Keratinocyte (primary cell): Measurements from ENCODE around the gene CHCHD6. TPM values are rescaled to one million over a fixed set of nuclear protein-coding genes. Genes with fewer than 3 reads are reported as not detected.

Experiments used
- DNase-seq: peaks from one replicate; pipeline ENCODE4 v3.0.0-alpha.2; 2011; ENCODE audit warnings: low read depth, missing footprints, low spot score
- FAIRE-seq: peaks from 2 replicates; lab custom pipeline; 2011; peaks lifted over from hg19 to GRCh38; lab: Jason Lieb, UNC
- H2AFZ ChIP-seq: 2 replicates; pipeline ENCODE4 v1.6.0; 2012; ENCODE audit warnings: low read length, control low read depth, inconsistent platforms; ENCODE audit not compliant: control insufficient read depth
- H3K27ac ChIP-seq: 2 replicates; pipeline ENCODE4 v1.5.1; 2011; ENCODE audit warnings: low read length; ENCODE audit not compliant: control insufficient read depth, insufficient read depth
- H3K27me3 ChIP-seq: 3 replicates; pipeline ENCODE4 v1.6.0; 2011; ENCODE audit warnings: low read length; ENCODE audit not compliant: control insufficient read depth, insufficient read depth; ENCODE audit errors: extremely low read depth
- H3K36me3 ChIP-seq, 2 experiments: 2 replicates in 1 of 2; 3 replicates in 1 of 2; pipeline ENCODE4 v1.5.1; 2011; ENCODE audit warnings: low read length in 2 of 2, mild to moderate bottlenecking in 1 of 2; ENCODE audit not compliant: control insufficient read depth in 2 of 2, insufficient read depth in 2 of 2; ENCODE audit errors: extremely low read depth in 1 of 2
- H3K4me1 ChIP-seq: 3 replicates; pipeline ENCODE4 v1.5.1; 2011; ENCODE audit warnings: low read length; ENCODE audit not compliant: control insufficient read depth, insufficient read depth; ENCODE audit errors: extremely low read depth
- H3K4me2 ChIP-seq: 3 replicates; pipeline ENCODE4 v1.6.0; 2011; ENCODE audit warnings: low read depth, low read length; ENCODE audit not compliant: control insufficient read depth, insufficient read depth; ENCODE audit errors: extremely low read depth
- H3K4me3 ChIP-seq, 3 experiments: fragments of 200-600 bp in 1 of 3; sonication (generic) in 1 of 3; 2 replicates in 2 of 3; 3 replicates in 1 of 3; pipeline ENCODE4 v1.5.1; 2011 to 2016; ENCODE audit warnings: low read length in 3 of 3, mild to moderate bottlenecking in 3 of 3, control low read depth in 2 of 3, inconsistent platforms in 1 of 3, low read depth in 1 of 3, mixed read lengths in 1 of 3, mixed run types in 1 of 3, moderate library complexity in 1 of 3; ENCODE audit not compliant: control insufficient read depth in 2 of 3, insufficient read depth in 2 of 3; ENCODE audit errors: extremely low read depth in 1 of 3
- H3K79me2 ChIP-seq: 2 replicates; pipeline ENCODE4 v1.6.0; 2012; ENCODE audit warnings: low read length; ENCODE audit not compliant: control insufficient read depth, insufficient read depth
- H3K9ac ChIP-seq: 3 replicates; pipeline ENCODE4 v1.6.0; 2011; ENCODE audit warnings: low read length; ENCODE audit not compliant: control insufficient read depth, insufficient read depth; ENCODE audit errors: extremely low read depth
- H3K9me1 ChIP-seq: 3 replicates; pipeline ENCODE4 v1.6.0; 2011; ENCODE audit warnings: low read length; ENCODE audit not compliant: control insufficient read depth, insufficient read depth; ENCODE audit errors: extremely low read depth
- H3K9me3 ChIP-seq: 2 replicates; pipeline ENCODE4 v1.5.1; 2012; ENCODE audit warnings: low read depth, low read length; ENCODE audit not compliant: control insufficient read depth
- H4K20me1 ChIP-seq: 3 replicates; pipeline ENCODE4 v1.6.0; 2011; ENCODE audit warnings: low read length; ENCODE audit not compliant: control insufficient read depth, insufficient read depth; ENCODE audit errors: extremely low read depth
- EZH2 ChIP-seq: IDR thresholded peaks from one replicate; pipeline ENCODE4 v1.6.1; 2012; ENCODE audit warnings: inconsistent platforms, mild to moderate bottlenecking, low read length, moderate library complexity
- dilution Hi-C: fragments of 300-500 bp; cut with MboI; formaldehyde crosslinking; loops from one replicate; pipeline ENCODE4 v1.7.0; 2020; ENCODE audit warnings: low sequenced_read_pairs; ENCODE audit not compliant: extremely low pct_ligation_motif_present
- polyA plus RNA-seq, 5 experiments: library from polyadenylated mRNA; depleted of rRNA in 3 of 5; stranded (reverse) in 3 of 5; stranded (forward) in 1 of 5; unstranded in 1 of 5; fragments of >200 nt; gene quantifications; 1 replicate in 1 of 5; 2 replicates in 3 of 5; 3 replicates in 1 of 5; pipeline versions ENCODE4 v1.2.1 to v1.2.3, GENCODE V29; 2011 to 2012; ENCODE audit warnings: missing spikeins in 2 of 5, low read depth in 1 of 5, low replicate concordance in 1 of 5
- TF ChIP-seq, protein P1 (sequence below), 3 experiments: IDR thresholded peaks in 1 of 3; conservative IDR thresholded peaks in 1 of 3; optimal IDR thresholded peaks in 1 of 3; 2 replicates in 2 of 3; 3 replicates in 1 of 3; pipeline versions ENCODE3 to v1.5.1; 2011; ENCODE audit warnings: low read length in 3 of 3, mild to moderate bottlenecking in 3 of 3, moderate library complexity in 2 of 3, control low read depth in 1 of 3, inconsistent platforms in 1 of 3; ENCODE audit not compliant: insufficient read depth in 2 of 3; ENCODE audit errors: extremely low read depth in 1 of 3

CHCHD6 gene
- polyA plus RNA-seq, 1 donor (not counting 4 experiments of a cell fraction or from before 2014, with no cell fraction given), result 21.7 TPM

DNA sequence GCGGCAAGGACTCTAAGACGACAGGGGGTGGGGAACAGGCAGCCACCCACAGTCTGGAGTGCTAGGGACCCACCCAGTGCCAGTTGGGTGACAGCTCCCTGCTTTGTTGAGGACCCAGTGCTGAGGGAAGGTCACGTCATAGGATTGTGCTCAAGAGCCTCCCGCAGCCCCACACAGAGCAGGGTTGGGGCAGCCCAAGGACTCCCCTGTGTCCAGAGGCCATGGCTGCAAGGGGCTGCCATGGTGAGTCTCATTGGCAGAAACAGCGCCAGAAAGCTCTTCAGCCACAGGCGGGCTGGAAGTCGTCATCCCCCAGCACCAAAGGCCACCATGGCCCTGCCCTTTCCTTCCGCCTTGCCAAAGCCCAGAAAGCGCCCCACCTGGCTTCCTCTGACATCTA lies 241.9 kb downstream of the CHCHD6 start:
- Histone ChIP-seq H3K4me1 (no peaks in the 10 kb centered on the region), H3K9me1 (peaks cover 2% of the 10 kb centered on the region), H3K79me2 (no peaks in the 10 kb centered on the region), H3K27me3 (no peaks in the 10 kb centered on the region), H3K9ac (no peak overlapping the region), H3K9me3 (no peaks in the 10 kb centered on the region), H3K4me3 (no peak overlapping the region), H3K36me3 (peaks cover 0 to 7% of the 10 kb centered on the region in 2 experiments), H2AFZ (no peak overlapping the region), H3K4me2 (no peak overlapping the region), H4K20me1 (no peaks in the 10 kb centered on the region), H3K27ac (no peak overlapping the region)
- FAIRE-seq (no peak), DNase-seq (no peak)
- dilution Hi-C loops, result no loop called here
- TF ChIP-seq EZH2, result no peak
- TF ChIP-seq, protein P1, sequence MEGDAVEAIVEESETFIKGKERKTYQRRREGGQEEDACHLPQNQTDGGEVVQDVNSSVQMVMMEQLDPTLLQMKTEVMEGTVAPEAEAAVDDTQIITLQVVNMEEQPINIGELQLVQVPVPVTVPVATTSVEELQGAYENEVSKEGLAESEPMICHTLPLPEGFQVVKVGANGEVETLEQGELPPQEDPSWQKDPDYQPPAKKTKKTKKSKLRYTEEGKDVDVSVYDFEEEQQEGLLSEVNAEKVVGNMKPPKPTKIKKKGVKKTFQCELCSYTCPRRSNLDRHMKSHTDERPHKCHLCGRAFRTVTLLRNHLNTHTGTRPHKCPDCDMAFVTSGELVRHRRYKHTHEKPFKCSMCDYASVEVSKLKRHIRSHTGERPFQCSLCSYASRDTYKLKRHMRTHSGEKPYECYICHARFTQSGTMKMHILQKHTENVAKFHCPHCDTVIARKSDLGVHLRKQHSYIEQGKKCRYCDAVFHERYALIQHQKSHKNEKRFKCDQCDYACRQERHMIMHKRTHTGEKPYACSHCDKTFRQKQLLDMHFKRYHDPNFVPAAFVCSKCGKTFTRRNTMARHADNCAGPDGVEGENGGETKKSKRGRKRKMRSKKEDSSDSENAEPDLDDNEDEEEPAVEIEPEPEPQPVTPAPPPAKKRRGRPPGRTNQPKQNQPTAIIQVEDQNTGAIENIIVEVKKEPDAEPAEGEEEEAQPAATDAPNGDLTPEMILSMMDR (optimal IDR thresholded peaks at IDR 0.05 in 1 of 3, IDR thresholded peaks at IDR 0.05 in 1 of 3, conservative IDR thresholded peaks at IDR 0.05 in 1 of 3; ENCODE audit: extremely low read depth in 1 of 3, insufficient read depth in 2 of 3, low read length in 3 of 3), result no peak

DNA sequence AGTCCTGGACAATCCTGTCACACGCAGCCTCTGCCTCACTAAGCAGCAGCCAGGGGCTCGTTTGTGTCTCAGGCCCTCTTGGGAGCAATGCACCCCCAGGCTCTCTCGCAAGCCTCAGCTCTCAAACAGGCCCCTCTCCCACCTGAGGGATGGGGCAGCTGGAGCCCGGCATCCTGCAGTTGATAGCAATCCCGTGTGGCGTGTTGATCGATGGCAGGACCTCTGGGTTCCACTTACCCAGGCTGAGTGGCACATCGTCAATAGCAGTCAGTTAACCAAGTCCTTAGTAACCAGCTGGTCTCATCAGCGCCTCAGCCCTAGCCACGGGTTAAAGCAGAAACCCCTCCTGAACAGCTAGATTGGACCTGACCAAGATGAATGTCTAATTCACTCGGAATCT lies 242.4 kb downstream of the CHCHD6 start:
- no peak overlapping the region for H3K27ac ChIP-seq
- H2AFZ ChIP-seq, result no peak overlapping the region
- H3K9me1 ChIP-seq, result peaks cover 2% of the 10 kb centered on the region
- H3K36me3 ChIP-seq, result peaks cover 0 to 7% of the 10 kb centered on the region in 2 experiments
- dilution Hi-C loops, result no loop called here
- TF ChIP-seq, protein P1 (optimal IDR thresholded peaks at IDR 0.05 in 1 of 3, IDR thresholded peaks at IDR 0.05 in 1 of 3, conservative IDR thresholded peaks at IDR 0.05 in 1 of 3; ENCODE audit: extremely low read depth in 1 of 3, insufficient read depth in 2 of 3, low read length in 3 of 3), result no peak
- TF ChIP-seq EZH2, result no peak
- no peaks in the 10 kb centered on the region for H3K4me1 ChIP-seq
- no peak for FAIRE-seq
- H3K4me2 ChIP-seq, result no peak overlapping the region
- no peak for DNase-seq
- H3K9ac ChIP-seq, result no peak overlapping the region
- H3K4me3 ChIP-seq, result no peak overlapping the region
- H4K20me1 ChIP-seq, result no peaks in the 10 kb centered on the region
- no peaks in the 10 kb centered on the region for H3K27me3 ChIP-seq
- H3K9me3 ChIP-seq, result no peaks in the 10 kb centered on the region
- no peaks in the 10 kb centered on the region for H3K79me2 ChIP-seq
